NOMO-1 (cell line): Measurements from ENCODE around the gene TPRG1.
A peak's percentile ranks its signal among the peaks of the same experiment; 100 is the strongest.

Experiments used
- DNase-seq, 2 experiments: peaks; one replicate each; lab custom pipeline; 2025; ENCODE audit not compliant: unreplicated experiment in 2 of 2; lab: John Stamatoyannopoulos, UW

The TPRG1 gene

GRCh38 chr3:189227249-189227648 is 55.5 kb downstream of the TPRG1 start:
- no peak for DNase-seq

GRCh38 chr3:189229196-189229828 is 57.5 kb downstream of the TPRG1 start:
- peak; percentile 44 to 83 for DNase-seq

- DNase-seq, result no peak
Measured at GRCh38 chr3:189232790-189233189, 61.0 kb downstream of the TPRG1 start.

- peak; percentile 11 to 19 for DNase-seq
Measured at GRCh38 chr3:189233225-189233858, 61.6 kb downstream of the TPRG1 start.

- no peak for DNase-seq
Measured at GRCh38 chr3:189235214-189235613, 63.4 kb downstream of the TPRG1 start.

DNA sequence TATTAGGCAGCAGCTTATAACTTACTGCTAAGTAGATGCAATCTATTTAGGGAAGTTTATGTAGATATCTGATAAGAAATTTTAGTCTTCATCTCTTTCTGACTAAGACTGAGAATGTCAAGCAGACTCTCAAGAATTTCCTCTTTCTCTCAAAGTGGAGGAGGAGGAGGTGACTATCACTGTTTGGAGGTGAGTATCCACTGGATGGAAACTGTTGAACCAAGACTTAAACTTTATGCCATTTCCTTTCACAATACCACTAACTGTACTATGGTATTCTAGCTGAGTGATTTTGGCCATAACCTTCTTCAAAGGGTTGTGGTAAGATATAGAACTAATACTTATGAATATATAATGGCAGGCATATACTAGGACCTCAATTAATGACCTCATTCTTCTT is 64.6 kb downstream of the TPRG1 start:
- DNase-seq, result peak; percentile 10 to 77

DNA sequence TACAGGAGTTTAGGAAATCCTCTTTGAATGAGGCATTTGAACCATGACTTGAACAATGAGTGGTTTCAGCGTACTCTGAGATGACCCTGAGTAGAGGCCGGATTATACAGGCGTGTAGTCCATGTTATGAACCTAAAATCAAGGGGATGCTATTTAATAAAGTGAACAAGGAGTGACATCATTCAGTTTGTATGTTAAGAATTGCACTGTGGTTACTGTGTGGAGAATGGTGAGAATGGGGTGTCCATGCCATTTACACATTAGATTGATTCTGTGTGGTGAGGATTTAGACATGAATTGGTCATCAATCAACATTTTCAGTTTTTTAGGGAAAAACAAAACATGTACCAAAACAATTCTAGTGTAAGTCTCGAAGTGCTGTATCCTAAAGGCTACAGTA is 65.8 kb downstream of the TPRG1 start:
- DNase-seq, result no peak

GRCh38 chr3:189238071-189238470 is 66.3 kb downstream of the TPRG1 start:
- no peak for DNase-seq

GRCh38 chr3:189239616-189240015 is 67.8 kb downstream of the TPRG1 start:
- no peak for DNase-seq

- no peak for DNase-seq
Measured at GRCh38 chr3:189249987-189250386, 78.2 kb downstream of the TPRG1 start.

DNA sequence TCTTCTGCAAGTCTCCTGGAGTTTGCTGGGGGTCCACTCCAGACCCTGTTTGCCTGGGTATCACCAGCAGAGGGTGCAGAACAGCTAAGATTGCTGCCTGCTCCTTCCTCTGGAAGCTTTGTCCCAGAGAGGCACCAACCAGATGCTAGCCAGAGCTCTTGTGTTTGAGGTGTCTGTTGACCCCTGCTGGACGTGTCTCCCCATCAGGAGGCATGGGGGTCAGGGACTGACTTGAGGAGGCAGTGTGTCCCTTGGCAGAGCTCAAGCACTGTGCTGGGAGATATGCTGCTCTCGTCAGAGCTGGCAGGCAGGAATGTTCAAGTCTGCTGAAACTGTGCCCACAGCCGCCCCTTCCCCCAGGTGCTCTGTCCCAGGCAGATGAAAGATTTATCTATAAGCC is 86.5 kb downstream of the TPRG1 start:
- DNase-seq, result no peak

- no peak for DNase-seq
Measured at GRCh38 chr3:189260556-189261493, 89.1 kb downstream of the TPRG1 start.

DNA sequence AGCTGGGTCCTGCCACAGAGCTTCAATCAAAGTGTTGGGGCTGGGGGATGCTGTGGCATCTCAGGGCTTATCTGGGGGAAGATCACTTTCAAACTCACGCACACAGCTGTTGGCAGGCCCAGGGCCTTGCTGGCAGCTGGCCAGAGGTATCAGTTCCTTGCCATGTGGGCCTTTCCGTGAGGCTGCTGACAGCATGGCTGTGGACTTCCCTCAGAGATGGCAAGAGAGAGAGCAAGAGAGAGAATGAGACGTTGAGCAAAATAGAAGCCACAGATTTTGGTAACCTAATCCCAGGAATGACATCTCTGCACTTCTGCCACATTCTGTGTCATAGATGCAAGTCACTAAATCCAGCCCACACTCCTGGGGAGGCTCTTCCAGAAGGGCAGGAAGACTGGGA is 91.0 kb downstream of the TPRG1 start:
- no peak for DNase-seq

DNA sequence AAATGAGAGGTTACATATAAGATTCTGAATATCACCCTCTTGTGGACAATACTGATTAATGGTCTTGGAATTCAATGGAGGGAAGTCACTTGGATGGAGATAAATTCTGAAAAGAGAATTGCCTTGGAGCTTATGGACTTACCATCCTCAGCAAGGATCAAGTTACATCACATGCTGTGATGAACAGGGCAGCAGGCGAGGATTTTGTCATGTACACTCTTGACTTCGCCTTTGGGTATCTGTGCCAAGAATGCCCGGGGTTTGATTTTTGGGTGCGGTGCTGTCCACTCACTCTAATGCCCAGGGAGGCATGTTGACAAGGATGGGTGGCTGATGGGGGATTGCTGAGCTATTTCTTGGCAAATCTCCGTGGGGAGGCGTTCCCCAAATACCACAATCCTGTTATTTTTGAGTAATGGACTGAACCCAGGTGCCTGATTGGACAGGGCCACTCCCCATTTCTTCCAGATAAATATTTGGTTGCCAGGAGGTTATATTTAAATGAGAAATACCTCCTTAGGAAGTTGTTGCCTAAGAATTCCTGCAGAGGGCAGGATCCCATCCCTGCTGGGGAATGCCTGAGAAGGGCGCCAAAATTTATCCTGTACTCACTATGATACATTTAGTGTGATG is 96.3 kb downstream of the TPRG1 start:
- no peak for DNase-seq

DNA sequence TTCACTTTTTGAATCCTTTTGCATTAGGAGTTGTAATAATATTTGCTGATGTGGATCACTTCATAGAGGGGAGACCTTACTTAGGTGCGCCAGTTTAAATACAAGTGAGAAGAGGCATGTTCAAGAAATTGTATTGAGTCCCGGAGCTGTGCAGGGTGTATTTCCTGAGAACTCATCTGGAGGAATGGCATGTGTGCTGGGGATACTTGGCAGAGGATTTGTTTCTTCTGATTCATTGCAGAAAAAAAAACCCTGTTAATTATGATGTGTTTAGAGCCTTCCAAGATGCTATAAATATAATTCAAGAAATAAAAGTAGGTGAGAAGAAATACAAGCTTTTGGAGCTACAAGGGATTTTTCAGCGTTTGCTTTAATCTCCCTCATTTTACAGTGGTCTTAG is 97.6 kb downstream of the TPRG1 start:
- no peak for DNase-seq

- DNase-seq, result peak; percentile 78 to 83
Measured at GRCh38 chr3:189270248-189270832, 98.6 kb downstream of the TPRG1 start.

DNA sequence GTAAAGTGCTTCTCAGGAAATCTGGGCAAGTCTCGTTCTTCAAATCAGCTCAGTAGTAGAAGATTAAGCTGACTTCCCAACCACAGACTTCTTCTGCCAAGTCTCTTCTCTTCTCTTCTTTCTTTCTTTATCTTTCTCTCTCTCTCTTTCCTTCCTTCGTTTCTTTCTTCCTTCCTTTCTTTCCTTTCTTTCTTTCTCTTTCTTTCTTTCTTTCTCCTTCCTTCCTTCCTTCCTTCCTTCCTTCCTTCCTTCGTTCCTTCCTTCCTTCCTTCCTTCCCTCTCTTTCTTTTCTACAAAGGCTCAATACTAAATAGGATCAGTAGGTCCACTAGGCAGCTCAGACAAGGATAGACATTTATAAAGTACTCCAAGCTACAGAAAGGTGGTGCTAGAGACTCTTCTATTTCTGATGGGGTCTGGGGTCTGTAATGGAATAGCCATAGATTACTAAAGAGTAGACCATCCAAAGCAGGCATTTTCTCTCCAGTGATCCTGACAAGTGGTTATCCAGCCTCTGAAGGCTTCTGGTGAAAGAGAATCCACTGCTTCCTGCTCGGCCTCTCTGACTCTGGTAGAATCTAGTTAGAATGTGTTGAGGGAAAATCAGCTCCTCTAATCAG is 100.8 kb downstream of the TPRG1 start:
- peak; percentile 50 to 61 for DNase-seq

DNA sequence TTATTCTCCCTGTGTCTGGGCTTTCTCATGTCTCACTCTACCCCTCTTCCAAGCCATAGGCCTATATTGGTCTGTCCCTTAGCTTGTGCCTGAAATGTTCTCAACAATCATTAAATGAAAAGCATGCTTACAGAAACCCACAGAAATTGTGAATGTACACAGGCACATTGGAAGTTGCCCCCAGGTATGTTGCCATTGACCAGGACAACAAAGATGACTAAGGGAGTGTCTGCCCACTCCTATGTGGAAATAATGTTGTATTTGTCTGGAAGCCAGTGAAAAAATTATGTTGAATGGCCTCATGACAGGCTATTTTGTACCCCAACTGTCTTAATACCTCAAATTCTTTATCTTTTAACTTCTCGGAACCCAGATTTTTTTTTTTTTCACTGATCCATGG is 102.0 kb downstream of the TPRG1 start:
- no peak for DNase-seq

GRCh38 chr3:189275182-189275581 is 103.4 kb downstream of the TPRG1 start:
- DNase-seq, result no peak

DNA sequence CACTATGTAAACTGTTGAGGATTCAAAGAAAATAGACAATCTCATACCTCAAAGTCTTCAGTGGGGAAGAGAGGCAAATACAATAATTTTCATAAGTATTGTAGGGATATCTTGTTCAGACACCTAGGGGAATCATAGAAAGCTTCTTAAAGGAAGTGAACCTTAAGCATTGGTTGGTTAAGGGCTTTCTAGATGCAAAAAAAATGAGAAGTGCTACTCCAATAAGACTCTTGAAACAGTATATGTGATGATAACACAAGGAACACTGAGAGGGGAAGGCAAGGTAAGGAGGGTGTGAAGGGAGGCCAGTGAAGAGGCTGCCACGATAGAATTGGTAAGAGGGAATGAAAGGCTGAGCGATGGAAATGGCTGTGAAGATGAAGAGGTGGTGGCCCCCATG is 104.1 kb downstream of the TPRG1 start:
- peak; percentile 37 to 62 for DNase-seq
